ENCODE results near the gene SLC9A3. TPM values are rescaled to one million over a fixed set of nuclear protein-coding genes. Genes with fewer than 3 reads are reported as not detected.

The SLC9A3 gene
- total RNA-seq, 1 experiment from 2014 or later: 0.85 TPM

DNA sequence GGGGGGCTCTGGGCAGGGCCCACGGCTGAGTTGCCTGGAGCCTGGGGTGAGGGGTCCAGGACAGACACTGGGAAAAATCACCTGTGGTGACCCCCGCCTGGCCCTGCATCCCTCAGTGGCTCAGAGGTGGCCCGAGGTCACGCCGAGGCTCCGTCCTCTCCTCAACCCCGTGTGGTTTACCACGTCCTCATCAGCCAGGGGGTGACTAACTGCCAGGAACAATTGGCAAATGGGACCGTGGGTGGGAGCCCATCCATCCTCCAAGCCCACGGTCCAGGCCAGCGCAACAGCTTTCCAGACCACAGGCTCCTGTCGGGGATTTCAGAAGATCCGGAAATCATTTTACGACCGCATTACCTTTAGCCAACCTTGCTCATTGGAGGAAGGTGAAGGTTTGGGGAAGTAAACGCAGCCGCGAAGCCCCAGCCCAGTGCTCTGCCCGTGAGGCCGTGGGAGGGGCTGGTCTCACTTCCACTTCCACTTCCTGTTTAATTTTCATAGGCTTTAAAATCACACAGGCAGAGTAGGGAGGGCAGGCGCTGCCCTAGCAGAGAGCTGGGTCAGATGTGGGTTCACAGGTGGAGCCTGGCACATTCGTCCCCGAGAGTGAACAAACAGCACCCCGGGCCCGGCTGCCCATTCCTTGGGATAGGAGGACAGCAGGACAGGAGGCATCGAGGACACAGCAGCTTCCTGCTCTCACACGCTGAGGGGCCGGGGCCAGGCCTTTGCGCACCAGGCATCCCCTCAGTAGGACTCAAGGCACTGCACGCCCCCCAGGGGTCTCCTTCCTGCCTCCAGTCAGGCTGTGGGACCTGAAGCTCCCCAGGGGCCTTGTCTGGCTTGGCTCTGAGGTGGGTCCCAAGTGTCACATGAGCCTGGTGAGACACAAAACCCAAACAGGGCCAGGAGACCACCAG, 19.8 kb upstream of the SLC9A3 start:
- TF ChIP-seq, protein P1, sequence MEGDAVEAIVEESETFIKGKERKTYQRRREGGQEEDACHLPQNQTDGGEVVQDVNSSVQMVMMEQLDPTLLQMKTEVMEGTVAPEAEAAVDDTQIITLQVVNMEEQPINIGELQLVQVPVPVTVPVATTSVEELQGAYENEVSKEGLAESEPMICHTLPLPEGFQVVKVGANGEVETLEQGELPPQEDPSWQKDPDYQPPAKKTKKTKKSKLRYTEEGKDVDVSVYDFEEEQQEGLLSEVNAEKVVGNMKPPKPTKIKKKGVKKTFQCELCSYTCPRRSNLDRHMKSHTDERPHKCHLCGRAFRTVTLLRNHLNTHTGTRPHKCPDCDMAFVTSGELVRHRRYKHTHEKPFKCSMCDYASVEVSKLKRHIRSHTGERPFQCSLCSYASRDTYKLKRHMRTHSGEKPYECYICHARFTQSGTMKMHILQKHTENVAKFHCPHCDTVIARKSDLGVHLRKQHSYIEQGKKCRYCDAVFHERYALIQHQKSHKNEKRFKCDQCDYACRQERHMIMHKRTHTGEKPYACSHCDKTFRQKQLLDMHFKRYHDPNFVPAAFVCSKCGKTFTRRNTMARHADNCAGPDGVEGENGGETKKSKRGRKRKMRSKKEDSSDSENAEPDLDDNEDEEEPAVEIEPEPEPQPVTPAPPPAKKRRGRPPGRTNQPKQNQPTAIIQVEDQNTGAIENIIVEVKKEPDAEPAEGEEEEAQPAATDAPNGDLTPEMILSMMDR (conservative IDR thresholded peaks at IDR 0.05): no peak
- H3K9me3 Mint-ChIP-seq: no peaks in the 10 kb centered on the region
- H3K27me3 Mint-ChIP-seq (ENCODE audit: low read depth): peaks cover 37% of the 10 kb centered on the region
- H3K4me2 ChIP-seq (ENCODE audit: insufficient read depth, insufficient read length, low read length): no peak overlapping the region
- no peak overlapping the region for H3K9ac ChIP-seq (ENCODE audit: extremely low read depth, insufficient read length, low read length)
- H3K4ac ChIP-seq (ENCODE audit: low read depth, low read length): no peak overlapping the region
- no peak overlapping the region for H2AK5ac ChIP-seq (ENCODE audit: insufficient read length, low read length)
- no peak overlapping the region for H4K5ac ChIP-seq (ENCODE audit: insufficient read length, low read depth, low read length)
- H3K79me1 ChIP-seq (ENCODE audit: insufficient read depth, low read depth, low read length, poor library complexity, severe bottlenecking): no peaks in the 10 kb centered on the region
- H3K27ac Mint-ChIP-seq: no peak overlapping the region
- no peak overlapping the region for H4K91ac ChIP-seq (ENCODE audit: insufficient read length, low read depth, low read length)
- H3K27ac ChIP-seq (ENCODE audit: insufficient read length, low read depth, low read length): no peak overlapping the region
- no peaks in the 10 kb centered on the region for H3K4me1 ChIP-seq (ENCODE audit: insufficient read depth, low read length)
- H3K9me3 ChIP-seq (ENCODE audit: control insufficient read depth, low read depth, low read length): no peaks in the 10 kb centered on the region
- no peak overlapping the region for H4K8ac ChIP-seq (replicated peaks; ENCODE audit: insufficient read length, low read depth, low read length)
- H3K36me3 Mint-ChIP-seq (ENCODE audit: insufficient read depth in 1 of 3, low read depth in 3 of 3): no peaks in the 10 kb centered on the region
- no peaks in the 10 kb centered on the region; the same call in 1 of the 2 replicates for H3K27me3 ChIP-seq (ENCODE audit: insufficient read depth, low read length)
- H3K18ac ChIP-seq (ENCODE audit: insufficient read length, low read depth, low read length): no peak overlapping the region
- H2BK12ac ChIP-seq (ENCODE audit: insufficient read length, low read depth, low read length): no peak overlapping the region
- H2BK15ac ChIP-seq (ENCODE audit: low read depth, low read length): no peak overlapping the region
- H4K20me1 ChIP-seq (ENCODE audit: control insufficient read depth, insufficient read depth, insufficient read length): no peaks in the 10 kb centered on the region
- no peaks in the 10 kb centered on the region for H3K79me2 ChIP-seq (ENCODE audit: insufficient read depth, low read length)
- no CpG with 5 or more reads among the region's 30 CpGs for WGBS (ENCODE audit: extremely low coverage, insufficient read length, low lambda C conversion rate)
- no peak overlapping the region for H3K14ac ChIP-seq (ENCODE audit: insufficient read depth, low read length)
- H3K23ac ChIP-seq (ENCODE audit: insufficient read length, low read depth, low read length): no peak overlapping the region
- no peak overlapping the region for H3K4me3 Mint-ChIP-seq
- DNase-seq: no peak
- no peak overlapping the region for H2BK20ac ChIP-seq (ENCODE audit: low read depth, low read length, poor library complexity, severe bottlenecking)
- H3K56ac ChIP-seq (ENCODE audit: insufficient read length, low read depth, low read length): no peak overlapping the region
- no peak overlapping the region for H2AFZ ChIP-seq (ENCODE audit: low read length)
- H2BK120ac ChIP-seq (ENCODE audit: low read depth, low read length, poor library complexity, severe bottlenecking): no peak overlapping the region
- H3K23me2 ChIP-seq (ENCODE audit: insufficient read length, low read depth, low read length, poor library complexity, severe bottlenecking): no peaks in the 10 kb centered on the region
- H2BK5ac ChIP-seq (ENCODE audit: insufficient read length, low read length): no peak overlapping the region
- peaks cover 0 to 5% of the 10 kb centered on the region in 2 experiments; a peak in 1 of 4 replicates for H3K4me1 Mint-ChIP-seq
- H3T11ph ChIP-seq (ENCODE audit: low read length): no peak overlapping the region

Data from H9 (cell line).